Liver (tissue), 3 donors: Measurements from ENCODE around the gene CARS2.

Experiments used
- HNF4G ChIP-seq: IDR thresholded peaks from 2 replicates; pipeline ENCODE4 v1.6.1; 2016; ENCODE audit warnings: antibody characterized with exemption
- JUND ChIP-seq, 2 donors: IDR thresholded peaks; 2 replicates each; pipeline ENCODE4 v1.6.1; 2016; ENCODE audit warnings: antibody characterized with exemption in 2 of 2
- SP1 ChIP-seq: IDR thresholded peaks from 2 replicates; pipeline ENCODE4 v1.6.1; 2018; ENCODE audit warnings: antibody characterized with exemption, mild to moderate bottlenecking
- TAF1 ChIP-seq: conservative IDR thresholded peaks from 2 replicates; pipeline ENCODE4 v1.6.1; 2016; ENCODE audit warnings: antibody characterized with exemption, mild to moderate bottlenecking
- YY1 ChIP-seq: IDR thresholded peaks from 2 replicates; pipeline ENCODE4 v1.6.1; 2016; ENCODE audit warnings: antibody characterized with exemption, mild to moderate bottlenecking
- TF ChIP-seq, protein P1 (sequence below): fragments of 150-350 bp; IDR thresholded peaks from 2 replicates; pipeline ENCODE4 v1.5.1; 2017; ENCODE audit warnings: improper control_type of control experiment, low read depth, low read length; ENCODE audit not compliant: missing input control
- TF ChIP-seq, protein P2 (sequence below): IDR thresholded peaks from 2 replicates; pipeline ENCODE4 v1.6.1; 2016; ENCODE audit warnings: antibody characterized with exemption, mild to moderate bottlenecking
- TF ChIP-seq, protein P3 (sequence below): IDR thresholded peaks from 2 replicates; pipeline ENCODE4 v1.6.1; 2016; ENCODE audit warnings: antibody characterized with exemption
- donor health status: healthy.
- donor health status: healthy.

DNA sequence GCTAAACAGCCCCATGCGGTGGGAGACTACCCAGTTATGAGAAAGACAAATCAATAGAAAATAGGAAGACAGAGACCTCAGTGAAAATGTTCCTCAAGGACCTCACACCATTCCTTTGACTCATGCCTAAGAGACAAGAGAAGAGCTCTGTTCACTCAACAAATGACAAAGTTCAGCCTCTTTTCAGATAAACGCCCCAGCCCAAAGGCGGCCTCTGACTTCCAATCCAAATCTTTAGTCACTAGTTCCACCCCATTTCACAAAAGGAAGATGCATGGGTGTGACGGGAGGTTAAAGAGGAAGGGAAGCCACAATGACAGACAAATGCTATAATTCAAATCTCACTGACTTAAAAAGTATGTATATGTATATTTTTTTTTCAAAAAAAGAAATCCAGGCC, 8.1 kb downstream of the CARS2 start:
- TF ChIP-seq, protein P1, sequence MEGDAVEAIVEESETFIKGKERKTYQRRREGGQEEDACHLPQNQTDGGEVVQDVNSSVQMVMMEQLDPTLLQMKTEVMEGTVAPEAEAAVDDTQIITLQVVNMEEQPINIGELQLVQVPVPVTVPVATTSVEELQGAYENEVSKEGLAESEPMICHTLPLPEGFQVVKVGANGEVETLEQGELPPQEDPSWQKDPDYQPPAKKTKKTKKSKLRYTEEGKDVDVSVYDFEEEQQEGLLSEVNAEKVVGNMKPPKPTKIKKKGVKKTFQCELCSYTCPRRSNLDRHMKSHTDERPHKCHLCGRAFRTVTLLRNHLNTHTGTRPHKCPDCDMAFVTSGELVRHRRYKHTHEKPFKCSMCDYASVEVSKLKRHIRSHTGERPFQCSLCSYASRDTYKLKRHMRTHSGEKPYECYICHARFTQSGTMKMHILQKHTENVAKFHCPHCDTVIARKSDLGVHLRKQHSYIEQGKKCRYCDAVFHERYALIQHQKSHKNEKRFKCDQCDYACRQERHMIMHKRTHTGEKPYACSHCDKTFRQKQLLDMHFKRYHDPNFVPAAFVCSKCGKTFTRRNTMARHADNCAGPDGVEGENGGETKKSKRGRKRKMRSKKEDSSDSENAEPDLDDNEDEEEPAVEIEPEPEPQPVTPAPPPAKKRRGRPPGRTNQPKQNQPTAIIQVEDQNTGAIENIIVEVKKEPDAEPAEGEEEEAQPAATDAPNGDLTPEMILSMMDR: no peak
- TF ChIP-seq, protein P2, sequence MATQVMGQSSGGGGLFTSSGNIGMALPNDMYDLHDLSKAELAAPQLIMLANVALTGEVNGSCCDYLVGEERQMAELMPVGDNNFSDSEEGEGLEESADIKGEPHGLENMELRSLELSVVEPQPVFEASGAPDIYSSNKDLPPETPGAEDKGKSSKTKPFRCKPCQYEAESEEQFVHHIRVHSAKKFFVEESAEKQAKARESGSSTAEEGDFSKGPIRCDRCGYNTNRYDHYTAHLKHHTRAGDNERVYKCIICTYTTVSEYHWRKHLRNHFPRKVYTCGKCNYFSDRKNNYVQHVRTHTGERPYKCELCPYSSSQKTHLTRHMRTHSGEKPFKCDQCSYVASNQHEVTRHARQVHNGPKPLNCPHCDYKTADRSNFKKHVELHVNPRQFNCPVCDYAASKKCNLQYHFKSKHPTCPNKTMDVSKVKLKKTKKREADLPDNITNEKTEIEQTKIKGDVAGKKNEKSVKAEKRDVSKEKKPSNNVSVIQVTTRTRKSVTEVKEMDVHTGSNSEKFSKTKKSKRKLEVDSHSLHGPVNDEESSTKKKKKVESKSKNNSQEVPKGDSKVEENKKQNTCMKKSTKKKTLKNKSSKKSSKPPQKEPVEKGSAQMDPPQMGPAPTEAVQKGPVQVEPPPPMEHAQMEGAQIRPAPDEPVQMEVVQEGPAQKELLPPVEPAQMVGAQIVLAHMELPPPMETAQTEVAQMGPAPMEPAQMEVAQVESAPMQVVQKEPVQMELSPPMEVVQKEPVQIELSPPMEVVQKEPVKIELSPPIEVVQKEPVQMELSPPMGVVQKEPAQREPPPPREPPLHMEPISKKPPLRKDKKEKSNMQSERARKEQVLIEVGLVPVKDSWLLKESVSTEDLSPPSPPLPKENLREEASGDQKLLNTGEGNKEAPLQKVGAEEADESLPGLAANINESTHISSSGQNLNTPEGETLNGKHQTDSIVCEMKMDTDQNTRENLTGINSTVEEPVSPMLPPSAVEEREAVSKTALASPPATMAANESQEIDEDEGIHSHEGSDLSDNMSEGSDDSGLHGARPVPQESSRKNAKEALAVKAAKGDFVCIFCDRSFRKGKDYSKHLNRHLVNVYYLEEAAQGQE: no peak
- no peak for TF ChIP-seq SP1
- TF ChIP-seq, protein P3, sequence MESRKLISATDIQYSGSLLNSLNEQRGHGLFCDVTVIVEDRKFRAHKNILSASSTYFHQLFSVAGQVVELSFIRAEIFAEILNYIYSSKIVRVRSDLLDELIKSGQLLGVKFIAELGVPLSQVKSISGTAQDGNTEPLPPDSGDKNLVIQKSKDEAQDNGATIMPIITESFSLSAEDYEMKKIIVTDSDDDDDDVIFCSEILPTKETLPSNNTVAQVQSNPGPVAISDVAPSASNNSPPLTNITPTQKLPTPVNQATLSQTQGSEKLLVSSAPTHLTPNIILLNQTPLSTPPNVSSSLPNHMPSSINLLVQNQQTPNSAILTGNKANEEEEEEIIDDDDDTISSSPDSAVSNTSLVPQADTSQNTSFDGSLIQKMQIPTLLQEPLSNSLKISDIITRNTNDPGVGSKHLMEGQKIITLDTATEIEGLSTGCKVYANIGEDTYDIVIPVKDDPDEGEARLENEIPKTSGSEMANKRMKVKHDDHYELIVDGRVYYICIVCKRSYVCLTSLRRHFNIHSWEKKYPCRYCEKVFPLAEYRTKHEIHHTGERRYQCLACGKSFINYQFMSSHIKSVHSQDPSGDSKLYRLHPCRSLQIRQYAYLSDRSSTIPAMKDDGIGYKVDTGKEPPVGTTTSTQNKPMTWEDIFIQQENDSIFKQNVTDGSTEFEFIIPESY: no peak
- TF ChIP-seq TAF1: no peak
- no peak for TF ChIP-seq JUND (IDR thresholded peaks at IDR 0.05)
- no peak for TF ChIP-seq YY1
- TF ChIP-seq HNF4G: no peak
